ENCODE results near the gene RASGRF1.

The RASGRF1 gene

DNA sequence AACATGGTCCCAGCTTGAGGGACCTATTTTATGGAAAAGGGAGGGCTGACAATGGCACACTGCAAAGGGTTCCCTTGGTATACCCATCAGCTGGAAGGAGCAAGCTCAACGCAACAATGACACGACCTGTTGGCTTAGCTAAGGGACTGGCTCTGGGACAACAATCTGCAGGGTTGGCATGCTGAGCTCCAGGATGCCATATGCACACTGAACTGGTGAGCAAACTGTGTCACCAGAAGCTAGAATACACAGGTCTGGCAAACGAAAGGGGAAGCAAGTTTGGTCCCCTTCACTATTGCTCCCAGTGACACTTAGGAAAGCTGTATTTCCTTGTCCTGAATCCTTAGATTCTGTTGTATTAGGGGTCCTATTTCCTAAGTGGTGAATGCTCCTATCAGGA, 38.0 kb upstream of the RASGRF1 start:
- no peak for DNase-seq (ENCODE audit: low spot score)
- TF ChIP-seq, protein P1, sequence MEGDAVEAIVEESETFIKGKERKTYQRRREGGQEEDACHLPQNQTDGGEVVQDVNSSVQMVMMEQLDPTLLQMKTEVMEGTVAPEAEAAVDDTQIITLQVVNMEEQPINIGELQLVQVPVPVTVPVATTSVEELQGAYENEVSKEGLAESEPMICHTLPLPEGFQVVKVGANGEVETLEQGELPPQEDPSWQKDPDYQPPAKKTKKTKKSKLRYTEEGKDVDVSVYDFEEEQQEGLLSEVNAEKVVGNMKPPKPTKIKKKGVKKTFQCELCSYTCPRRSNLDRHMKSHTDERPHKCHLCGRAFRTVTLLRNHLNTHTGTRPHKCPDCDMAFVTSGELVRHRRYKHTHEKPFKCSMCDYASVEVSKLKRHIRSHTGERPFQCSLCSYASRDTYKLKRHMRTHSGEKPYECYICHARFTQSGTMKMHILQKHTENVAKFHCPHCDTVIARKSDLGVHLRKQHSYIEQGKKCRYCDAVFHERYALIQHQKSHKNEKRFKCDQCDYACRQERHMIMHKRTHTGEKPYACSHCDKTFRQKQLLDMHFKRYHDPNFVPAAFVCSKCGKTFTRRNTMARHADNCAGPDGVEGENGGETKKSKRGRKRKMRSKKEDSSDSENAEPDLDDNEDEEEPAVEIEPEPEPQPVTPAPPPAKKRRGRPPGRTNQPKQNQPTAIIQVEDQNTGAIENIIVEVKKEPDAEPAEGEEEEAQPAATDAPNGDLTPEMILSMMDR (IDR thresholded peaks at IDR 0.05; ENCODE audit: extremely low read depth, missing control alignments), result no peak

DNA sequence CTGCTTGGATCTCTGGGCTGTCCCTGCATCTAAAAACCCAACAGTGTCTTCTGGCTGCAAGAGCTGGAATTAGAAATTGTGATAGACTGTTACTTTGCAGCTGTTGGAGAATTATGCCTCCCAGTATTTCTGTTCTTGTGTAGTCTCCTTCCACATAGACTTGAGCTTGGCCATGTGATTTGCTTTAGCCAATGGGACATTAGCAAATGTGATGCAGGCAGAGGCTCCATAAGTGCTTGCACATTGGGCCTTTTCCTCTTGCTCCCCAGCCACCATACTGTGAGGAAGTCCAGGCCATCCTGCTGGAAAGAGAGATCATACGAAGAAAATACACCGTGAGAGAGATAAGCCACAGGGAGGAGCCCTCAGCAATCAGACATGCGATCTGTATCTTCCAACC, 33.8 kb upstream of the RASGRF1 start:
- TF ChIP-seq, protein P1 (IDR thresholded peaks at IDR 0.05; ENCODE audit: extremely low read depth, missing control alignments), result no peak
- no peak for DNase-seq (ENCODE audit: low spot score)

DNA sequence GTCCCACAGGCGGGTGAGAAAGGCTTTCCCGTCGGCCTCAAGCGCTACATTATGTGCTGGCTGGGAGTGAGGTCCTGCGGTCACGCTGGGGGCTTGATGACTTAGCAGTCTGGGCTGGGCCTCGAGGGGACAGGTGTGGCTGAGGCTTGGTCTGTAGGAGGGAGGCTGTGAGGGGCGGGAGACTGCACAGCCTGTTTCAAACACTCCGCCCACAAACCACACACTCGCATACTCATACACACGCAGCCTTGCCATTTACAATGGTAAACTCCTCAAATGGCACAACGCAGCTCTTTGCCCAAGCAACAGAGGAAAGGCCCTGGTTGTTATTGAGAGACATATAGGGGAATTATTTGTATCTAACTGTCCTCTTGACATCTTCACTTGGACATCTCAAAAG, 32.4 kb upstream of the RASGRF1 start:
- TF ChIP-seq, protein P1 (IDR thresholded peaks at IDR 0.05; ENCODE audit: extremely low read depth, missing control alignments), result no peak
- no peak for DNase-seq (ENCODE audit: low spot score)

DNA sequence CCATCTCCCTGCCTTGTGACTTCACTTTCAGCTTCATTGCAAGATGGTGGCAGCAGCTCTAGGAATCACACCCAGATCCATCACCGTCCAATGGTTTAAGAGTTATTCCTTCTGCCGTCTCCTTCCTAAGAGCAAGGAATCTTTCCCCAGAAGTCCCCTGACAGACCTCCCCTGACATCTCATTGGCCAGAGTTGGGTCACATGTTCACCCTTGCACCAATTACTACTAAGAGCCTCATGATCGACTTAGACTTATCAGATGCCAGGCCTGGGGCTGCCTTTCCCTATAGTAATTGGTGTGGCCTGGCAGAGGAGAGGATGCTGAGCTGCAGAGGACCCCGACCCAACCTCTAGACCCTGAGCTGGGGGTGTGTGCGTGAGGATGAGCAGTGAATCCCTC, 31.8 kb upstream of the RASGRF1 start:
- TF ChIP-seq, protein P1 (IDR thresholded peaks at IDR 0.05; ENCODE audit: extremely low read depth, missing control alignments), result no peak
- DNase-seq (ENCODE audit: low spot score), result no peak

DNA sequence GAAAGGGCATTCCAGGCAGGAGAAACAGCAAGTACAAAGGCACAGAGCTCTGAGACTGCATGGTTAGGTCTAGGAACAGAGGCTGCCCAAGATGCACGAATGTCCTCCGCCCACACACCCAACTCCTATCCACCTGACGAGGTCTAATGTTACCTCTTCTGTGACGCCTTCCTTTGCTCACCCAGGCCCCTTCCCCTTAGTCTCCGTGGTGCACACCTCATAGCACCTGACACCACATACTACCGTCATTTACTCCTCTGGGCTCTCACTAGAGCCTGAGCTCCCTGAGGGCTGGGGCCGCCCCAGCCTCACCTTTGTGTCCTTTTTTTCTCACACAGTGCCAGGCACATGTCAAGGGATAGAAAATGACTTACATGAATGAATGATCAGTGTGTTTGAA, 31.0 kb upstream of the RASGRF1 start:
- no peak for DNase-seq (ENCODE audit: low spot score)
- TF ChIP-seq, protein P1 (IDR thresholded peaks at IDR 0.05; ENCODE audit: extremely low read depth, missing control alignments), result no peak

DNA sequence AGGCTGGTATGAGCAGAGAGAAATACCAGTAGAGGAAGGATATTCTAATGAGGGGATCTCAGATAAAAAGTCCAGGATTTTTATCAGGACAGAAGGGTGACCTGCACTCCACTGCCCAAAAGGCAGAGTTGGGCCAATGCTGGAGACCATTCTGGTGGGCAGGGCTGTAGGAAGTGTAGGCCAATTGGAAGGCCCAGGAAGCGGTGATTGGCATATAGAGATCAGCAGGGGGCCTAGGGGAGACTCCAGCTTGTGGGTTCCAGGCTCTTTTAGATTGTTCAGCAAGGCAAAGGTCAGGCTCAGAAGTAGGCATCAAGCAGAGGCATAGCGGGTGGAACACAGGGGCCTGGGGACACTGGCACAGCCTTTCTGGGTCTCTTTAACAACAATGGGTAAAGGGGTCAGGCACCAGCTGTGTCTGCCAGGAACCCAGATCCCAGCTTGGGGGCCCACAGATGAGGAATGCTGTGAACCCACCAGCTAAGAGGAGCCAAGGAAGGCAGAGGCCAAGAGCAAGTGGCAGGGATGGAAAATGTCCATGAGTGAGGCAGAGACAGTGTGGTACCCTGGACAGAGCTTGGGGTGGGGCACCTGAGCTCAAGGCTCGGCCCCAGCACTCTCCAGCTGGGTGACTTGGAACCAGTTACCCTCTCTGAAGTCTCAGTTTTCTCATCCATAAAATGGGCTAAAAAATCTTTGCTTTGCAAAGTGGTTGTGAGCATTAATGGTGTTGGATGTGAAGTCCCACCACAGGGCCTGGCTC, 27.0 kb upstream of the RASGRF1 start:
- no peak for DNase-seq (ENCODE audit: low spot score)
- TF ChIP-seq, protein P1 (IDR thresholded peaks at IDR 0.05; ENCODE audit: extremely low read depth, missing control alignments), result no peak

DNA sequence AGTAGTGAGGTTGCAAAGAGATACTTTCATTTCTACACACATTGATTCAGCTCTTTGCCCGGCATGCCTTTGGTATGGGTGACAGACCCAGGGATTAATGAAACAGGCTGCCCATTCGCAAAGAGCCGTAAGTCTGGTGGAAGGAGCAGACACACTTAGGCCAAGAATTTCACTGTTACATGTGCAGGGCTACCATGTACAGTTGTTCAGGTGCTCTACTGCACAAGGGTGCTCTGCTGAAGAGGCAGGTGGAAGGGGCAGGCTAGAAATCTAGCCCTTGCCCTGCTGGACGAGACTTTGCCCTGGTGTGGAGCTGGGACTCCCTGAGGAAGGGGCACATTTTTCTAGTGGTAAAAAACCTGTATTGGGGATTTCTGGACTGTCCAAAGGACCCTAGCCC, 26.2 kb upstream of the RASGRF1 start:
- DNase-seq (ENCODE audit: low spot score), result no peak
- TF ChIP-seq, protein P1 (IDR thresholded peaks at IDR 0.05; ENCODE audit: extremely low read depth, missing control alignments), result no peak
